Vagina (tissue), 2 donors: ENCODE measurements around the gene BRIP1. TPM values are rescaled to one million over a fixed set of nuclear protein-coding genes. Genes with fewer than 3 reads are reported as not detected.

Source experiments
- DNase-seq, 2 donors: peaks; one replicate each; pipeline ENCODE4 v3.0.0-alpha.2; 2017; ENCODE audit errors: extremely low spot score in 2 of 2
- H3K27ac ChIP-seq: fragments of 200-600 bp; sonication (generic); one replicate; pipeline ENCODE4 v1.5.1; 2019
- H3K27me3 ChIP-seq: fragments of 200-600 bp; sonication (generic); one replicate; pipeline ENCODE4 v1.5.1; 2019
- H3K36me3 ChIP-seq, 2 donors: fragments of 200-600 bp; sonication (generic); one replicate each; pipeline ENCODE4 v1.5.1; 2017 to 2019
- H3K4me1 ChIP-seq: fragments of 200-600 bp; sonication (generic); one replicate; pipeline ENCODE4 v1.5.1; 2019
- H3K4me3 ChIP-seq, 2 donors: fragments of 200-600 bp; sonication (generic); 1 replicate in 1 of 2; 2 replicates in 1 of 2; pipeline ENCODE4 v1.5.1; 2016 to 2019
- H3K9me3 ChIP-seq: fragments of 200-600 bp; sonication (generic); one replicate; pipeline ENCODE4 v1.5.1; 2019
- CTCF ChIP-seq, 3 experiments: fragments of 450-650 bp in 2 of 3; fragments of 200-600 bp in 1 of 3; sonication (generic) in 1 of 3; IDR thresholded peaks; one replicate each; pipeline ENCODE4 v1.5.1; 2017 to 2019; ENCODE audit warnings: antibody characterized with exemption in 3 of 3, mild to moderate bottlenecking in 2 of 3, moderate library complexity in 2 of 3
- POLR2A ChIP-seq, 2 donors: fragments of 450-650 bp; IDR thresholded peaks; one replicate each; pipeline ENCODE4 v1.6.1; 2017; ENCODE audit warnings: antibody characterized with exemption in 2 of 2, mild to moderate bottlenecking in 2 of 2, moderate library complexity in 2 of 2
- POLR2AphosphoS5 ChIP-seq, 2 donors: sonication (generic); formaldehyde crosslinking; IDR thresholded peaks; one replicate each; pipeline ENCODE4 v1.9.0; 2017; ENCODE audit warnings: antibody characterized with exemption in 2 of 2, mild to moderate bottlenecking in 2 of 2, low read depth in 1 of 2; ENCODE audit not compliant: insufficient read depth in 1 of 2
- intact Hi-C: fragments of 100-400 bp; cut with DNase I; formaldehyde crosslinking; loops from one replicate; pipeline ENCODE4 v1.15.1; 2023
- total RNA-seq: library from RNA; depleted of rRNA; stranded (reverse); fragments of >200 nt; gene quantifications from one replicate; pipeline ENCODE4 v1.2.3, GENCODE V29; 2016

The BRIP1 gene
- total RNA-seq, 1 donor from 2014 or later, result 0.98 TPM

DNA sequence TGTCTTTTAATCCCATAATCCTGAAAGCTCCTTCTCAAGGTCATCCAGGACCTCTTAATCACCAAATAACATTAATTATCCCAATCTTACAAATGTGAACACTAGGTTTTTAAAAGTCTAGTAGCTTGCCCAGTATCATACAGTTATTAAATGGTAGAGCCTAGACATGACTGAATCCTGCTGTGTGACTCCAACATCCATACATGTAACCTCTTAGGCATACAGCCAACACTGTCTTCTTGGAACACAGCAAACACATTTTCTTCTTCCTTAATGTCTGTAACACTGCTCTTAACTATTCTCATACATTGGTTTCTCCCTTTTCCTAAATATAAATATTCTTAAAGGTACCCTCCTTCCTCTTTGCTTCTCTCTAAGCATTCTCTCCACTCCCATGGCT is 13.7 kb downstream of the BRIP1 start:
- Histone ChIP-seq H3K27ac (no peak overlapping the region), H3K9me3 (no peaks in the 10 kb centered on the region), H3K36me3 (no peaks in the 10 kb centered on the region), H3K4me3 (no peak overlapping the region), H3K4me1 (no peaks in the 10 kb centered on the region), H3K27me3 (no peaks in the 10 kb centered on the region)
- TF ChIP-seq CTCF (IDR thresholded peaks at IDR 0.05), result no peak
- no peak for TF ChIP-seq POLR2A (IDR thresholded peaks at IDR 0.05)
- TF ChIP-seq POLR2AphosphoS5 (IDR thresholded peaks at IDR 0.05; ENCODE audit: insufficient read depth in 1 of 2, low read depth in 1 of 2), result no peak
- DNase-seq, result no peak
- intact Hi-C loops, result no loop called here

DNA sequence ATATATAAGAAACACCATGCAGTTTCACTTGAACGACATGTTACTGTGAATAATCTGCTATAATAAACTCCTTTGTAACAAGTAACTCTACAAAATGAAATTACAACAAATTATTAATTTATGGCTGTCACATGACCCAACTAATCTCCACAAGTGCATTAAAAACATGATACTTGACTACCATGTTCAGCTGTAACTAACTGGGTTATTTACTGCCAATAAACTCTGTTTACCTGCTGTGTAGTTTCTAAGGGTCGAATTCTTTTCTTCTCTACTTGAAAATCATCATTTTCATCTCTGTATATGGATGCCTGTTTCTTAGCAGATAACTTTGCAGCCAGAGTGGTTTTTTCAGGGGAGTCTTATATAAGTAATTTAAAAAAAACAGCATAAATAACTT is 14.4 kb downstream of the BRIP1 start:
- Histone ChIP-seq H3K36me3 (no peaks in the 10 kb centered on the region), H3K9me3 (no peaks in the 10 kb centered on the region), H3K27ac (no peak overlapping the region), H3K4me1 (no peaks in the 10 kb centered on the region), H3K27me3 (no peaks in the 10 kb centered on the region), H3K4me3 (no peak overlapping the region)
- DNase-seq, result no peak
- TF ChIP-seq POLR2AphosphoS5 (IDR thresholded peaks at IDR 0.05; ENCODE audit: insufficient read depth in 1 of 2, low read depth in 1 of 2) (no peak), CTCF (IDR thresholded peaks at IDR 0.05) (no peak), POLR2A (IDR thresholded peaks at IDR 0.05) (no peak)
- intact Hi-C loops, result no loop called here

- Histone ChIP-seq H3K27ac (no peak overlapping the region), H3K27me3 (no peaks in the 10 kb centered on the region), H3K36me3 (no peaks in the 10 kb centered on the region), H3K4me1 (no peaks in the 10 kb centered on the region), H3K9me3 (no peaks in the 10 kb centered on the region), H3K4me3 (no peak overlapping the region)
- no peak for TF ChIP-seq CTCF (IDR thresholded peaks at IDR 0.05)
- no peak for TF ChIP-seq POLR2AphosphoS5 (IDR thresholded peaks at IDR 0.05; ENCODE audit: insufficient read depth in 1 of 2, low read depth in 1 of 2)
- TF ChIP-seq POLR2A (IDR thresholded peaks at IDR 0.05), result no peak
- intact Hi-C loops, result no loop called here
- no peak for DNase-seq
These were observed 15.1 kb downstream of the BRIP1 start for GRCh38 chr17:61848247-61848646.

- Histone ChIP-seq H3K4me3 (no peak overlapping the region), H3K36me3 (no peaks in the 10 kb centered on the region), H3K27ac (no peak overlapping the region), H3K9me3 (no peaks in the 10 kb centered on the region), H3K27me3 (no peaks in the 10 kb centered on the region), H3K4me1 (no peaks in the 10 kb centered on the region)
- DNase-seq, result no peak
- intact Hi-C loops, result no loop called here
- TF ChIP-seq POLR2AphosphoS5 (IDR thresholded peaks at IDR 0.05; ENCODE audit: insufficient read depth in 1 of 2, low read depth in 1 of 2) (no peak), POLR2A (IDR thresholded peaks at IDR 0.05) (no peak), CTCF (IDR thresholded peaks at IDR 0.05) (no peak)
These were observed 15.7 kb downstream of the BRIP1 start for GRCh38 chr17:61847659-61848058.

GRCh38 chr17:61846761-61847375 is 16.5 kb downstream of the BRIP1 start:
- Histone ChIP-seq H3K36me3 (no peaks in the 10 kb centered on the region), H3K9me3 (no peaks in the 10 kb centered on the region), H3K4me1 (no peaks in the 10 kb centered on the region), H3K27ac (no peak overlapping the region), H3K27me3 (no peaks in the 10 kb centered on the region), H3K4me3 (no peak overlapping the region)
- no peak for DNase-seq
- intact Hi-C loops, result no loop called here
- TF ChIP-seq POLR2A (IDR thresholded peaks at IDR 0.05), result no peak
- TF ChIP-seq POLR2AphosphoS5 (IDR thresholded peaks at IDR 0.05; ENCODE audit: insufficient read depth in 1 of 2, low read depth in 1 of 2), result no peak
- TF ChIP-seq CTCF (IDR thresholded peaks at IDR 0.05), result no peak
